ENCODE measurements around the gene MLST8. TPM values are rescaled to one million over a fixed set of nuclear protein-coding genes. Genes with fewer than 3 reads are reported as not detected.

MLST8 gene
- total and polyA plus RNA-seq, 4 experiments from 2014 or later = 27.4 to 34.7 (median 29.6) TPM

DNA sequence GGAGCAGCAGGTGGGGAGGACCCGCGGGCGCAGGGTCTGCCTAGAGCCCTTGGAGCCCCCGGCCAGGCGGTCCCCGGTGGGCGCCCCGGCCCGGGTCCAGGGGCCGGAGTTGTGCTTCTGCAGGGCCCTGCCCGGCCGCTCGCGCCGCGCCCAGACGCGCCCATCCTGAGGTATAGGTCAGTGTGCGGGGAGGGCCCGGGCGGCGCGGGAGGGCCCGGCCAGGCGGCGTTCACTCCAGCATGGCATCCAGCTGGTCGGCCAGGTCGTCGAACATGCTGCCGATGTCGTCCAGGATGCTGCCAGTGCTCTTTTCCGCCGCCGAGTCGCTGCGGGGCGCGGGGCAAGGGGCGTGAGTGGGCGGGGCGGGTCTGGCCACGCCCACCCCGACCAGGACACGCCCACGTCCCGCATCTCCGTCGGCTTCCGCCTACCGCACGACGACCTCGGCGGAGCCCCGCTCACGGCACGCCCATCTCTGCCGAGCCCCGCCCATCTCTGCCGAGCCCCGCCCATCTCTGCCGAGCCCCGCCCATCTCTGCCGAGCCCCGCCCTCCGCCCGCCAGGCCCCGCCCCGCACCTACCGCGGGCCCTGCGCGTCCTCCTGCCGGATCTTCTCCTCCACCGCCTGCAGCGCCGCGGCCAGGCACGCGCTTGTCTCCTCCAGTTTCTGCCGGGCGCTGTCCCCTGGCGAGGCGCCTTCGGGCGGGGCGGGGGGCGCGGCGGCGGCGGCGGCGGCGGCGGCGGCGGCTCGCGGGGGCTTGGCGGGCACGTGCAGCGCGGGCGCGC, 26.7 kb upstream of the MLST8 start:
- Mint-ChIP-seq H3K4me3 (no peak overlapping the region), H3K36me3 (peaks cover 0 to 16% of the 10 kb centered on the region in 2 donors), H3K27ac (no peak overlapping the region), H3K4me1 (peaks cover 0 to 7% (median 2%) of the 10 kb centered on the region in 4 donors), H3K27me3 (no peaks in the 10 kb centered on the region), H3K9me3 (no peaks in the 10 kb centered on the region)
- ChIA-PET CTCF (ENCODE audit: partially characterized antibody) (no interaction called here), POLR2A (ENCODE audit: partially characterized antibody) (interaction anchor here (1.4 kb wide), 1 partner anchor 23 kb away, joined by 3 read pairs; the partner anchor contains the start of gene TRAF7)
- no peaks in the 10 kb centered on the region for H3K9me3 ChIP-seq (ENCODE audit: control insufficient read depth in 1 of 2, low read length in 2 of 2)
- no peaks in the 10 kb centered on the region for H3K4me1 ChIP-seq (ENCODE audit: insufficient read depth, low read length)
- no peaks in the 10 kb centered on the region for H3K27me3 ChIP-seq (ENCODE audit: insufficient read depth, low read length)
- intact Hi-C loops (cut with micrococcal nuclease) = no loop called here
- no peak overlapping the region for H3K27ac ChIP-seq (ENCODE audit: low read depth, low read length)
- no peak overlapping the region for H3K4me3 ChIP-seq (ENCODE audit: low read length in 2 of 2)
- H3K36me3 ChIP-seq (ENCODE audit: insufficient read depth, low read length) = peaks cover 4% of the 10 kb centered on the region
- peak in 4 of 5 donors; percentile 28 to 56 (median 47) for DNase-seq

DNA sequence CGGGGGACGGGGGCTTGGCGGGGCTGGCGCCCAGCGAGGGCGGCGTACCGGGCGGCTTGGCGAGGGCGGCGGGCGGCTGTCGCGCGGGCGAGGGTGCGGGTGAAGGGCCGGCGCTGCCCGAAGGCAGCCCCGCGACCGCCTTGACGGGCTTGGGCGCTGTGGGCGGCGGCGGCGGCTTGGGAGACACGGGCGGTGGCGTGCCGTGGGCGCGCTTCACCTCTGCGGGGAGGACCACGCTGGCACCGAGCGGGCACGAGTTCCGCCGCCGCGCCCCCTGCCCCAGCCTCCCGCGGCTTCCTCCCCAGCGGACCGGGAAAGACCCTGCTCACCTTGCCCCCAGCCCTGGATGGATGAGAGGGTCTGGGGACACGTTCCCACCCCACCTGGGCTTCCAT, 26.1 kb upstream of the MLST8 start:
- no peaks in the 10 kb centered on the region for H3K9me3 Mint-ChIP-seq
- no peak overlapping the region for H3K27ac Mint-ChIP-seq
- ChIA-PET CTCF (ENCODE audit: partially characterized antibody) (no interaction called here), POLR2A (ENCODE audit: partially characterized antibody) (no interaction called here)
- H3K4me3 Mint-ChIP-seq = no peak overlapping the region
- no peak for DNase-seq
- intact Hi-C loops (cut with micrococcal nuclease) = no loop called here
- peaks cover 0 to 12% of the 10 kb centered on the region in 2 donors for H3K36me3 Mint-ChIP-seq
- Histone ChIP-seq H3K9me3 (ENCODE audit: control insufficient read depth in 1 of 2, low read length in 2 of 2) (no peaks in the 10 kb centered on the region), H3K36me3 (ENCODE audit: insufficient read depth, low read length) (peaks cover 1% of the 10 kb centered on the region), H3K4me3 (ENCODE audit: low read length in 2 of 2) (no peak overlapping the region), H3K4me1 (ENCODE audit: insufficient read depth, low read length) (no peaks in the 10 kb centered on the region), H3K27me3 (ENCODE audit: insufficient read depth, low read length) (no peaks in the 10 kb centered on the region), H3K27ac (ENCODE audit: low read depth, low read length) (no peak overlapping the region)
- H3K4me1 Mint-ChIP-seq = peaks cover 0 to 7% (median 2%) of the 10 kb centered on the region in 4 donors
- H3K27me3 Mint-ChIP-seq = no peaks in the 10 kb centered on the region

DNA sequence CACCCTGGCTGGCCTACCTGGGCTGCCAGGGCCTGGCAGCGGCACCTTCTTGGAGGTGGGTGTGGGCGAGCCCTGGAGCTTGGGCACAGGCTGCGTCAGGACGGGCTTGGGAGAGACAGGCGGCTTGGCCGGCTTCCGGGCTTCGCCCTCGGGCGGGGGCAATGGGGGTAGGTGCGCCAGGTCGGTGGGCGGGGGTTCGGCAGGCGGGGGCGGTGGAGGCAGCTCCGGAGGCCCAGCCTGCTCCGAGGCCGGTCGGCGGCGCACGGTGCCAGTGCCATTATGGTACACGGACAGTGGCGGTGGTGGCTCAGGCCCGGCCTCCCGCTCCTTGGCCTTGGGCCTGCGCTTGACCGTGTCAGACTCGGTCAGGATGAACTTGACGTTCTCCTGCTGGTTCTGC, 25.7 kb upstream of the MLST8 start:
- H3K4me3 Mint-ChIP-seq = no peak overlapping the region
- Histone ChIP-seq H3K36me3 (ENCODE audit: insufficient read depth, low read length) (no peaks in the 10 kb centered on the region), H3K27me3 (ENCODE audit: insufficient read depth, low read length) (no peaks in the 10 kb centered on the region), H3K27ac (ENCODE audit: low read depth, low read length) (no peak overlapping the region), H3K4me3 (ENCODE audit: low read length in 2 of 2) (no peak overlapping the region), H3K4me1 (ENCODE audit: insufficient read depth, low read length) (no peaks in the 10 kb centered on the region), H3K9me3 (ENCODE audit: control insufficient read depth in 1 of 2, low read length in 2 of 2) (no peaks in the 10 kb centered on the region)
- no peaks in the 10 kb centered on the region for H3K9me3 Mint-ChIP-seq
- intact Hi-C loops (cut with micrococcal nuclease) = no loop called here
- H3K27ac Mint-ChIP-seq = no peak overlapping the region
- H3K36me3 Mint-ChIP-seq = peaks cover 0 to 8% of the 10 kb centered on the region in 2 donors
- H3K27me3 Mint-ChIP-seq = no peaks in the 10 kb centered on the region
- ChIA-PET POLR2A (ENCODE audit: partially characterized antibody) (no interaction called here), CTCF (ENCODE audit: partially characterized antibody) (no interaction called here)
- DNase-seq = no peak
- H3K4me1 Mint-ChIP-seq = peaks cover 0 to 7% (median 2%) of the 10 kb centered on the region in 4 donors

DNA sequence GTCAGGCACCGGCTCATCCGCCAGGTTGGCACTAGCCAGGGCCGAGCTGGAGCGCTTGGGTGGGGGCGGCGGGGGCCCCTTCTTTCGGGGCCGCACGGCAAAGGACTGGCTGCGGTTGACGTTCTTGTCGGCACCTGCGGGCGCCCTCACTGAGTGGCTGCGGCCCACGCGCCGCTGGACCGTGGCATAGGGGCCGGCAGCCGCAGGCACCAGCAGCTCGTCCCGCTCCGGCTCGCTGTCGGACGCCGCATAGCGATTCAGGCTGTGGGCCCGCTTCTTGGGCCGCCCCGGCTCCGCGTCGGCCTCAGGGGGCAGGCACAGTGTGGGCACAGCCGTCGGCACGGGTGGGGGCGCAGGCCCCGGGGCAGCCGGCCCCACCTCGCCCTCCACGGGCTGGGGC, 24.8 kb upstream of the MLST8 start:
- H3K4me3 ChIP-seq (ENCODE audit: low read length in 2 of 2) = no peak overlapping the region
- intact Hi-C loops (cut with micrococcal nuclease) = no loop called here
- H3K36me3 Mint-ChIP-seq = peaks cover 0 to 6% of the 10 kb centered on the region in 2 donors
- no peak overlapping the region for H3K27ac ChIP-seq (ENCODE audit: low read depth, low read length)
- no peak overlapping the region for H3K27ac Mint-ChIP-seq
- no peak for DNase-seq
- CTCF ChIA-PET (ENCODE audit: partially characterized antibody) = no interaction called here
- POLR2A ChIA-PET (ENCODE audit: partially characterized antibody) = no interaction called here
- no peaks in the 10 kb centered on the region for H3K9me3 Mint-ChIP-seq
- H3K9me3 ChIP-seq (ENCODE audit: control insufficient read depth in 1 of 2, low read length in 2 of 2) = no peaks in the 10 kb centered on the region
- H3K27me3 ChIP-seq (ENCODE audit: insufficient read depth, low read length) = no peaks in the 10 kb centered on the region
- no peaks in the 10 kb centered on the region for H3K27me3 Mint-ChIP-seq
- no peaks in the 10 kb centered on the region for H3K36me3 ChIP-seq (ENCODE audit: insufficient read depth, low read length)
- peaks cover 0 to 7% (median 2%) of the 10 kb centered on the region in 4 donors for H3K4me1 Mint-ChIP-seq
- H3K4me1 ChIP-seq (ENCODE audit: insufficient read depth, low read length) = no peaks in the 10 kb centered on the region
- H3K4me3 Mint-ChIP-seq = no peak overlapping the region

DNA sequence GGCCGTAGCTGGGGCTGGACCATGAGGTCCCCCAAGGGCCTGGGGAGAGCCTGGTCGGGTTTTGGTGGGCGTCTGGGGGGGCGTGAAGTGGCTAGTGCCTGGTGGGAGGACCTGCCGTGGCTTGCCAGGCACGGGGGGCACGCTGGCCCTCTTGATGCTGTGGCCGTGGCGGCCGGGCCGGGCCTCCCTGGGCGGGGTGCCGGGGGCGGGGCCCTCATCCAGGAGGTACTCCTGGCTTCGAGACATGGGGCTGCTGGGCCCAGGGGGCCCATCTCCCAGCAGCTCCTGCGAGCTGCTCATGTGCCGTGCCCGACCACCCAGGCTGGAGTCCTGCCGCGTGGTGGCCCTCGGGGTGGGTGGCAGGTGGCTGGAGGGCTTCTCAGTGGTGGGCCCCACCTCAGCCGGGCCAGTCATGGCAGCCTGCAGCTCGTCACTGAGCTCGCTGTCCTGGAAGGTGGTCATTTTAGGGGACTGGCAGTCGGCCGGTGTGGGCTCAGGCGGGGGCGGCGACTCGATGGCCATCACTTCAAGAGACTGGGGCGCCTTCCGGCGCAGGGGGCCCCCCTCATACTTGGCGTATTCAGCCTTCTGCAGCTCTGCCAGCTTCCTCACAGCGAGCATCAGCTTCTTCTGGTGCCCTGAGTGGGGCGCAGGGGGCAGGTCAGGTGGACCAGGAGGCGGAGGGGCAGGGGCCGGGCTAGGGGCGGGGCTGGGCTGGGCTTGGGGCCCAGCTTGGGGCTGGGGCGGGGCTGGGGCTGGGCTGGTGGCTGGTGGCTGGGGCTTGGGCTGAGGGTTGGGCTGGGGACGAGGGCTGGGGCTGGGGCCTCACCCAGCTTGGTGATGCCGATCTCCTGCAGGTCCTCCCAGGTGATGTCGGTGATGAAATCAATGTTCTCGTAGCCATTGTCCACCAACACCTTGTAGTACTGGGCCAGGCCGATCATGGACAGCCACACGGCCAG, 24.0 kb upstream of the MLST8 start:
- CTCF ChIA-PET (ENCODE audit: partially characterized antibody) = no interaction called here
- POLR2A ChIA-PET (ENCODE audit: partially characterized antibody) = no interaction called here
- H3K36me3 Mint-ChIP-seq = peaks cover 0 to under 1% of the 10 kb centered on the region in 2 donors
- Histone ChIP-seq H3K27ac (ENCODE audit: low read depth, low read length) (no peak overlapping the region), H3K36me3 (ENCODE audit: insufficient read depth, low read length) (no peaks in the 10 kb centered on the region), H3K4me1 (ENCODE audit: insufficient read depth, low read length) (no peaks in the 10 kb centered on the region), H3K4me3 (ENCODE audit: low read length in 2 of 2) (no peak overlapping the region), H3K27me3 (ENCODE audit: insufficient read depth, low read length) (no peaks in the 10 kb centered on the region), H3K9me3 (ENCODE audit: control insufficient read depth in 1 of 2, low read length in 2 of 2) (no peaks in the 10 kb centered on the region)
- no peaks in the 10 kb centered on the region for H3K9me3 Mint-ChIP-seq
- H3K27ac Mint-ChIP-seq = no peak overlapping the region
- intact Hi-C loops (cut with micrococcal nuclease) = no loop called here
- DNase-seq = no peak
- H3K4me3 Mint-ChIP-seq = no peak overlapping the region
- no peaks in the 10 kb centered on the region for H3K27me3 Mint-ChIP-seq
- H3K4me1 Mint-ChIP-seq = peaks cover 0 to 7% (median 2%) of the 10 kb centered on the region in 4 donors

DNA sequence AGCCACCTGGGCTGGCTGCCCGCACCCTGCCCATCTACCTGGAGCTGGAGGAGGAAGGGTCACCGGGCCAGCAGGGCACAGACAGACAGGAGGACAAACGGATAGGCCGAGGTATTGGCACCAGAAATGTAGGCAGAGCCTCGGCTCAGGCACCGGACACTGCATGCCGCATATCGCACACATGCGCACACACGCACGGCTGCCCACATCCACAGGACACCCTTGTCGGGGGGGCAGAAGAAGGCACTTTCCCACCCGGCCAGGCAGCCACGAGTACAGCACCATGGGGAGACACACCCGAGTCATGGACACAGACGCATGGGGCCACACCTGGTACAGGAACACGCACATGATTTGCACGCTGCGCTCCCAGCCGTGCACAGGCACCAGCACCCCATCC, 23.3 kb upstream of the MLST8 start:
- no peaks in the 10 kb centered on the region for H3K27me3 Mint-ChIP-seq
- Histone ChIP-seq H3K36me3 (ENCODE audit: insufficient read depth, low read length) (no peaks in the 10 kb centered on the region), H3K9me3 (ENCODE audit: control insufficient read depth in 1 of 2, low read length in 2 of 2) (no peaks in the 10 kb centered on the region), H3K4me1 (ENCODE audit: insufficient read depth, low read length) (no peaks in the 10 kb centered on the region), H3K27me3 (ENCODE audit: insufficient read depth, low read length) (no peaks in the 10 kb centered on the region), H3K4me3 (ENCODE audit: low read length in 2 of 2) (no peak overlapping the region), H3K27ac (ENCODE audit: low read depth, low read length) (no peak overlapping the region)
- no peak overlapping the region for H3K4me3 Mint-ChIP-seq
- H3K36me3 Mint-ChIP-seq = no peaks in the 10 kb centered on the region
- DNase-seq = no peak
- H3K27ac Mint-ChIP-seq = no peak overlapping the region
- CTCF ChIA-PET (ENCODE audit: partially characterized antibody) = no interaction called here
- H3K4me1 Mint-ChIP-seq = peaks cover 0 to 7% (median 2%) of the 10 kb centered on the region in 4 donors
- H3K9me3 Mint-ChIP-seq = no peaks in the 10 kb centered on the region
- intact Hi-C loops (cut with micrococcal nuclease) = no loop called here
- POLR2A ChIA-PET (ENCODE audit: partially characterized antibody) = no interaction called here

DNA sequence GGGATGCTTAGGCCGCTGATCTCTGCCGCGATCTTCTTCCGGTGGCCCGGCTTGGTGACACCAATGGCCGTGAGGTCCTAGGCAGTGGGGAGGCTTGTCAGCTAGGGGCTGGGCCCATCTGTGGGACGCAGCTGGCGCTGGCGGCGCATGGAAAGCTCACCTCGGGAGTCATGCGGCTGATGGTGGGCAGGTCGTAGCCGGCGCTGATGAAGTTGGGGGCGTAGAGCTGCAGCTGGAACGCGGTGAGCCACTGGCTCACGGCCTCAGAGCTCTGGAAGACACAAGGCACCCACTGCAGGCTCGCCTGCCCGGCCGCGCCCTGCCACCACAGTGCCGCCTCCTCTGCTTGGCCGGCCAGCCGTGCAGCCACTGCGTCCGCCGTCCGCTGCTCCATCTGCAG, 21.6 kb upstream of the MLST8 start:
- Histone ChIP-seq H3K9me3 (ENCODE audit: control insufficient read depth in 1 of 2, low read length in 2 of 2) (no peaks in the 10 kb centered on the region), H3K36me3 (ENCODE audit: insufficient read depth, low read length) (no peaks in the 10 kb centered on the region), H3K4me1 (ENCODE audit: insufficient read depth, low read length) (no peaks in the 10 kb centered on the region), H3K27me3 (ENCODE audit: insufficient read depth, low read length) (no peaks in the 10 kb centered on the region), H3K4me3 (ENCODE audit: low read length in 2 of 2) (no peak overlapping the region), H3K27ac (ENCODE audit: low read depth, low read length) (no peak overlapping the region)
- POLR2A ChIA-PET (ENCODE audit: partially characterized antibody) = no interaction called here
- Mint-ChIP-seq H3K9me3 (no peaks in the 10 kb centered on the region), H3K27ac (no peak overlapping the region), H3K27me3 (no peaks in the 10 kb centered on the region), H3K4me1 (peaks cover 0 to 7% (median 2%) of the 10 kb centered on the region in 4 donors), H3K36me3 (no peaks in the 10 kb centered on the region), H3K4me3 (no peak overlapping the region)
- intact Hi-C loops (cut with micrococcal nuclease) = no loop called here
- DNase-seq = no peak
- CTCF ChIA-PET (ENCODE audit: partially characterized antibody) = no interaction called here
